ENCODE measurements around the gene PLCL2. TPM values are rescaled to one million over a fixed set of nuclear protein-coding genes. Genes with fewer than 3 reads are reported as not detected.

The PLCL2 gene
- total RNA-seq, 2 donors from 2014 or later = 5.3 to 14.5 TPM

DNA sequence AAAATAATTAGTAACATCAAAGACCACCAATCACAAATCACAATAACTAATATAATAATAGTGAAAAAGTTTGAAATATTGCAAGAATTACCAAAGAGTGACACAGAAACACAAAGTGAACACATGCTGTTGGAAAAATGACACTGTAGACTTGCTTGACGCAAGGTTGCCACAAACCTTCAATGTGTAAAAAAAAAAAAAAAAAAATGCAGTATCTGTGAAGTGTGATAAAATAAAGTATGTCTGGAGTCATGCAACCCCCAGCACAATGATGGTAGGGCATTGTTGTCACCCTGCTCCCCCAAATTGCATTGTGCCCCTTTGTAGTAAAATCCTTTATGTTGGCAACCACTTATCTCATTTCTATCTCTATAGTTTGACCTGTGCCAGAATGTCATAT lies 190.6 kb downstream of the PLCL2 start:
- Histone ChIP-seq H3K36me3 (no peaks in the 10 kb centered on the region), H3K9me3 (no peaks in the 10 kb centered on the region), H3K4me3 (no peak overlapping the region), H3K27me3 (replicated peaks; ENCODE audit: insufficient read depth) (no peaks in the 10 kb centered on the region), H3K27ac (no peak overlapping the region), H3K4me1 (replicated peaks) (no peaks in the 10 kb centered on the region)
- no peak for DNase-seq (ENCODE audit: low spot score)
- WGBS = 100% methylated on average over 1 of the region's 1 CpG
- intact Hi-C loops (cut with DNase I) = no loop called here
- no peak for TF ChIP-seq POLR2A (IDR thresholded peaks at IDR 0.05)
- TF ChIP-seq POLR2AphosphoS5 (IDR thresholded peaks at IDR 0.05) = no peak
- TF ChIP-seq, protein P1, sequence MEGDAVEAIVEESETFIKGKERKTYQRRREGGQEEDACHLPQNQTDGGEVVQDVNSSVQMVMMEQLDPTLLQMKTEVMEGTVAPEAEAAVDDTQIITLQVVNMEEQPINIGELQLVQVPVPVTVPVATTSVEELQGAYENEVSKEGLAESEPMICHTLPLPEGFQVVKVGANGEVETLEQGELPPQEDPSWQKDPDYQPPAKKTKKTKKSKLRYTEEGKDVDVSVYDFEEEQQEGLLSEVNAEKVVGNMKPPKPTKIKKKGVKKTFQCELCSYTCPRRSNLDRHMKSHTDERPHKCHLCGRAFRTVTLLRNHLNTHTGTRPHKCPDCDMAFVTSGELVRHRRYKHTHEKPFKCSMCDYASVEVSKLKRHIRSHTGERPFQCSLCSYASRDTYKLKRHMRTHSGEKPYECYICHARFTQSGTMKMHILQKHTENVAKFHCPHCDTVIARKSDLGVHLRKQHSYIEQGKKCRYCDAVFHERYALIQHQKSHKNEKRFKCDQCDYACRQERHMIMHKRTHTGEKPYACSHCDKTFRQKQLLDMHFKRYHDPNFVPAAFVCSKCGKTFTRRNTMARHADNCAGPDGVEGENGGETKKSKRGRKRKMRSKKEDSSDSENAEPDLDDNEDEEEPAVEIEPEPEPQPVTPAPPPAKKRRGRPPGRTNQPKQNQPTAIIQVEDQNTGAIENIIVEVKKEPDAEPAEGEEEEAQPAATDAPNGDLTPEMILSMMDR (IDR thresholded peaks at IDR 0.05) = no peak

DNA sequence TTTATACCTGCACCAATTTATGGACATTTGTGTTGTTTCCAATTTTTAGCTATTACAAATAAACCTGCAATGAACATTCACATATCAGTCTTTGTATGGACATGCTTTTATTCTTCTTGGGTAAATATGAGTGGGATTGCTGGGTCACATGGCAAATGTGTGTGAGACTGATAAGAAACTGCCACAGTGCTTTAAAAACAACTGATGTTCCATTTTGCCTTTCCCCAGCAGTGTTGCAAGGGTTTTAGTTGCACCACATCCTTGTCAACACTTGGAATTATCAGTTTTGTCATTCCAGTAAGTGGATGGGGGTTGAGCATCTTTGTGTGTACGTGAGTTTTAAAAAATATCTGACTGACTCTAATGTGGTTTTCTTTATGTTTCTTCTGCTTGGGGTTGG lies 191.2 kb downstream of the PLCL2 start:
- no peak for DNase-seq (ENCODE audit: low spot score)
- no peak for TF ChIP-seq POLR2A (IDR thresholded peaks at IDR 0.05)
- TF ChIP-seq POLR2AphosphoS5 (IDR thresholded peaks at IDR 0.05) = no peak
- TF ChIP-seq, protein P1 (IDR thresholded peaks at IDR 0.05) = no peak
- Histone ChIP-seq H3K9me3 (no peaks in the 10 kb centered on the region), H3K27ac (no peak overlapping the region), H3K27me3 (replicated peaks; ENCODE audit: insufficient read depth) (no peaks in the 10 kb centered on the region), H3K36me3 (no peaks in the 10 kb centered on the region), H3K4me3 (no peak overlapping the region), H3K4me1 (replicated peaks) (no peaks in the 10 kb centered on the region)
- WGBS = 100% methylated on average over 1 of the region's 1 CpG
- intact Hi-C loops (cut with DNase I) = no loop called here

DNA sequence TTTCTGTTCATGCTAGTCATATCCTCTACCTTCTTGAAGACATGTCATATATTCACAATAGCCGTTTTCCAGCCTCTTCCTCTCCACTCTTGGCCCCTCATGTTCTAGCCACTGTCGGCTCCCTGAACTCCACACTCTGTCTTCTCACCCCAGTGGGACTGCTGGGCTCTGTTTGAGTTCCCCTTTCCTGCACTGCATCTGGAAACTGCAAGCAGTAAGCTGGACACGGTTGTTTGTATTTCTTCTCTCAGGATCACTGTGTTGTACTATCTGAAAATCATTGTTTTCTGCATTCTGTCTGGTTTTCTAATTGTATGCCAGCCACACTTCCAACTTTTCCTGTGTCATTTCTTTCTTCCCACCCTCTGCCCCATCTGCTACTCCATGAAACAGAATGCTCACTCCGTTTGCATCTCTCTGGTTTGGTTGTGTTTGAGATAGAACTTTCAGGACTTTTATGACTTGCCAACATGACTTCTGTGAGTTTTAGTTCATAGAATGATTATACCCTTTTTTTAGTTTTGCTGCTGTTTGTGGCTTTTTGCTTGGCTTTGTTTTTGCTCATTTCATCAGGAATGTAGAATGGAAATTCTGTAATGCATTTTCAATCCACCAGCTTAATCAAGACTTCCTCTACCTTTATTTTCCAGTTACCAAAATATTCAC lies 192.3 kb downstream of the PLCL2 start:
- Histone ChIP-seq H3K9me3 (no peaks in the 10 kb centered on the region), H3K27ac (no peak overlapping the region), H3K36me3 (no peaks in the 10 kb centered on the region), H3K4me1 (replicated peaks) (no peaks in the 10 kb centered on the region), H3K4me3 (no peak overlapping the region), H3K27me3 (replicated peaks; ENCODE audit: insufficient read depth) (no peaks in the 10 kb centered on the region)
- no peak for DNase-seq (ENCODE audit: low spot score)
- intact Hi-C loops (cut with DNase I) = no loop called here
- TF ChIP-seq, protein P1 (IDR thresholded peaks at IDR 0.05) = no peak
- no peak for TF ChIP-seq POLR2AphosphoS5 (IDR thresholded peaks at IDR 0.05)
- TF ChIP-seq POLR2A (IDR thresholded peaks at IDR 0.05) = no peak
- 56% methylated on average over 4 of the region's 4 CpGs for whole genome bisulfite sequencing

DNA sequence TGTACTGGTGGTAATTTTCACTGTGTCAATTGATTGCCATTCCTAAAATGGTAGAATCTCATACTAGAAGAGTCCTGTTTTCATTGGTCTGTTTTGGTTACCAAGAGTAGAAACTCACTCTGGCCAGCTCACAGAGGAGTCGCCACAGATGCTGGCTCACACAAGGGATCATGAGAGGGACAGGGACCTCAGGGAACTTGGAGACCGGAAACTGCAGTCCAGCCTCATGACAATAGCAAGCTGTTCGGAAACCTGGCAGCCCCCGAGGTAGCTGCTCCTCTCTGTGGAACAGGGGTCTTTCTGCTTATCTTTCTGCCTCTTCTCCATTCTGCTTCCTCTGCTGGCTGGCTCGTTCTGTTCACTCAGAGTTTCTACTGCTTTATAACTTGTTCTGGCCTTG lies 192.9 kb downstream of the PLCL2 start:
- intact Hi-C loops (cut with DNase I) = no loop called here
- H3K9me3 ChIP-seq = no peaks in the 10 kb centered on the region
- no peaks in the 10 kb centered on the region for H3K27me3 ChIP-seq (replicated peaks; ENCODE audit: insufficient read depth)
- H3K4me3 ChIP-seq = no peak overlapping the region
- DNase-seq (ENCODE audit: low spot score) = no peak
- H3K36me3 ChIP-seq = no peaks in the 10 kb centered on the region
- no peaks in the 10 kb centered on the region for H3K4me1 ChIP-seq (replicated peaks)
- no peak for TF ChIP-seq POLR2A (IDR thresholded peaks at IDR 0.05)
- TF ChIP-seq POLR2AphosphoS5 (IDR thresholded peaks at IDR 0.05) = no peak
- TF ChIP-seq, protein P1 (IDR thresholded peaks at IDR 0.05) = no peak
- WGBS = 72% methylated on average over 5 of the region's 5 CpGs
- H3K27ac ChIP-seq = no peak overlapping the region

DNA sequence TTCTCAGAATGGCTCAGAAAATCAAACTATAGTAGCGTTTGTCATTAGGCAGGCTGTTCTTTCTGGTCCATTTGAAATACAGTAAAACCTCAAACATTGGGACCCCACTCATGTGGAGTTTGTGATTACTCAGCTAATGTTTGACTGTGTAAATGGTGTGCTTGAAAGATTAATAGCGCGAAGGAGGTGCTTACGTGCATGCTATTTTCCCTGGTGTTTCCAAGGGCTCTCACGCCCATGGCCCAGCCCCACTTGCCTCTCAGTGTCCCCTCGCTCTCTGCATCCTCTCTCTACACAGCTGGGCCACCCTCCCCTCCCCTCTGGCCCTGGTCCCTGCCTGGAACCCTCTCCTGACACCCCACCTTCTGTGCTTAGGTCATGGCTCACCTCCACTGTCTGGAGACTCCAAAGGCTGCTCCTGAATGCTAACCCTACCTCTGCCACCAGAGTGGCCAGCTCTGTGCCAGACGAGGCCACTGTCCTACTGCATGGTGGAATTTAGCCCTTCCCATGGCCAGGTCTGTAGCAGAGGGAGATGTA lies 194.2 kb downstream of the PLCL2 start:
- TF ChIP-seq POLR2A (IDR thresholded peaks at IDR 0.05) = no peak
- TF ChIP-seq POLR2AphosphoS5 (IDR thresholded peaks at IDR 0.05) = no peak
- TF ChIP-seq, protein P1 (IDR thresholded peaks at IDR 0.05) = no peak
- WGBS = 94% methylated on average over 7 of the region's 7 CpGs
- H3K27ac ChIP-seq = no peak overlapping the region
- intact Hi-C loops (cut with DNase I) = no loop called here
- no peak for DNase-seq (ENCODE audit: low spot score)
- H3K4me3 ChIP-seq = no peak overlapping the region
- H3K4me1 ChIP-seq (replicated peaks) = no peaks in the 10 kb centered on the region
- H3K36me3 ChIP-seq = no peaks in the 10 kb centered on the region
- H3K27me3 ChIP-seq (replicated peaks; ENCODE audit: insufficient read depth) = no peaks in the 10 kb centered on the region
- no peaks in the 10 kb centered on the region for H3K9me3 ChIP-seq

Data from prostate gland (tissue), 2 donors.